K562 (cell line): ENCODE data around the gene SLC25A1. TPM values are rescaled to one million over a fixed set of nuclear protein-coding genes. Genes with fewer than 3 reads are reported as not detected.

Source experiments
- ADNP ChIP-seq: fragments of 200-800 bp; sonication (Bioruptor generic); IDR thresholded peaks from 2 replicates; pipeline ENCODE4 v1.6.1; 2016; ENCODE audit warnings: missing genetic modification characterization, missing compliant biosample characterization
- ARHGAP35 ChIP-seq: fragments of 450-650 bp; IDR thresholded peaks from 2 replicates; pipeline ENCODE4 v1.6.1; 2018; ENCODE audit not compliant: partially characterized antibody
- CHCHD3 ChIP-seq: fragments of 250-450 bp; sonication (Bioruptor Pico); IDR thresholded peaks from 2 replicates; pipeline ENCODE4 v2.1.2; 2022; ENCODE audit warnings: mild to moderate bottlenecking
- DLX4 ChIP-seq: fragments of 250-450 bp; sonication (Bioruptor Pico); IDR thresholded peaks from 2 replicates; pipeline ENCODE4 v1.6.1; 2021; ENCODE audit warnings: mild to moderate bottlenecking
- ETV5 ChIP-seq: sonication (generic); formaldehyde crosslinking; IDR thresholded peaks from 2 replicates; pipeline ENCODE4 v1.4.0; 2020; ENCODE audit warnings: low read depth, mild to moderate bottlenecking, missing genetic modification reagents
- HDGF ChIP-seq: fragments of 450-650 bp; IDR thresholded peaks from 2 replicates; pipeline ENCODE4 v1.6.1; 2016
- HNRNPH1 ChIP-seq: fragments of 200-400 bp; formaldehyde crosslinking; optimal IDR thresholded peaks from 2 replicates; pipeline ENCODE3; 2017; ENCODE audit warnings: low read depth, mild to moderate bottlenecking, low read length, moderate library complexity
- NR4A1 ChIP-seq, 2 experiments: fragments of 250-450 bp in 1 of 2; fragments of 450-650 bp in 1 of 2; sonication (Bioruptor Pico) in 1 of 2; IDR thresholded peaks; 2 replicates each; pipeline versions ENCODE4 v1.4.0 to v1.6.1; 2016 to 2020; ENCODE audit warnings: mild to moderate bottlenecking in 2 of 2, missing compliant biosample characterization in 1 of 2, missing genetic modification characterization in 1 of 2, moderate library complexity in 1 of 2
- RBM22 ChIP-seq: fragments of 200-400 bp; formaldehyde crosslinking; IDR thresholded peaks from 2 replicates; pipeline ENCODE4 v1.6.1; 2018; ENCODE audit warnings: low read length, low read depth; ENCODE audit not compliant: poor library complexity, severe bottlenecking
- RBM39 ChIP-seq: fragments of 200-400 bp; formaldehyde crosslinking; optimal IDR thresholded peaks from 2 replicates; pipeline ENCODE3; 2018; ENCODE audit warnings: low read depth, low read length
- SRF ChIP-seq, 2 experiments: fragments of 250-450, 450-650 bp in 1 of 2; sonication (Bioruptor Pico) in 1 of 2; sonication (generic) in 1 of 2; formaldehyde crosslinking; IDR thresholded peaks; 2 replicates each; pipeline versions ENCODE4 v1.5.0 to v1.5.1; 2020 to 2022; ENCODE audit warnings: mild to moderate bottlenecking in 1 of 2, missing genetic modification reagents in 1 of 2
- TAF1 ChIP-seq: IDR thresholded peaks from 2 replicates; pipeline ENCODE4 v1.6.1; 2011; ENCODE audit warnings: mild to moderate bottlenecking, low read length, moderate library complexity; ENCODE audit not compliant: insufficient read depth, control insufficient read depth, severe bottlenecking; ENCODE audit errors: extremely low read depth
- TAF7 ChIP-seq: fragments of 450-650 bp; IDR thresholded peaks from 2 replicates; pipeline ENCODE4 v1.6.1; 2016; ENCODE audit warnings: missing genetic modification characterization, missing compliant biosample characterization
- THAP7 ChIP-seq: fragments of 250-450 bp; sonication (Bioruptor Pico); IDR thresholded peaks from 2 replicates; pipeline ENCODE4 v1.5.0; 2021
- TSC22D4 ChIP-seq: fragments of 450-650 bp; IDR thresholded peaks from 2 replicates; pipeline ENCODE4 v1.6.1; 2016; ENCODE audit warnings: missing genetic modification characterization, missing biosample characterization, control low read depth
- XRCC4 ChIP-seq: IDR thresholded peaks from one replicate; pipeline ENCODE4 v1.6.1; 2011; ENCODE audit not compliant: insufficient read depth, insufficient read length; ENCODE audit errors: extremely low read depth
- ZNF3 ChIP-seq: fragments of 250-450 bp; sonication (Bioruptor Pico); IDR thresholded peaks from 2 replicates; pipeline ENCODE4 v1.5.0; 2021; ENCODE audit warnings: mild to moderate bottlenecking, moderate library complexity
- ZNF717 ChIP-seq: fragments of 250-450 bp; sonication (Bioruptor Pico); IDR thresholded peaks from 2 replicates; pipeline ENCODE4 v1.5.0; 2021
- ZNF75A ChIP-seq: fragments of 450-650 bp; formaldehyde crosslinking; IDR thresholded peaks from 2 replicates; pipeline ENCODE4 v1.4.0; 2020; ENCODE audit warnings: mild to moderate bottlenecking
- ZNF766 ChIP-seq: fragments of 200-800 bp; sonication (Bioruptor generic); conservative IDR thresholded peaks from 2 replicates; pipeline ENCODE4 v1.6.1; 2016; ENCODE audit warnings: missing genetic modification characterization, missing compliant biosample characterization
- polyA plus RNA-seq, 8 experiments: library from polyadenylated mRNA; depleted of rRNA in 4 of 8; stranded (reverse) in 5 of 8; unstranded in 3 of 8; fragments of >200 nt; fragmentation: Nextera tagmentation in 2 of 8; fragmentation: Illumina TruSeq in 1 of 8; extraction: Ambion mirVana in 2 of 8; extraction: Trizol in 1 of 8; gene quantifications; 2 replicates each; pipeline versions ENCODE4 v1.2.1 to v1.2.3, GENCODE V29; 2011 to 2014; ENCODE audit warnings: inconsistent platforms in 1 of 8, missing spikeins in 1 of 8
- total RNA-seq, 7 experiments: library from RNA; depleted of rRNA in 6 of 7; stranded (reverse); fragments of >200 nt in 6 of 7; fragmentation: Illumina TruSeq in 2 of 7; extraction: Trizol in 2 of 7; gene quantifications; 2 replicates each; pipeline versions ENCODE4 v1.2.1 to v1.2.3, GENCODE V29; 2011 to 2021; ENCODE audit warnings: low replicate concordance in 1 of 7

SLC25A1 gene
- total and polyA plus RNA-seq, 9 of the 15 experiments (the other 6 are each of a cell fraction or from before 2014, with no cell fraction given), result 11.0 to 408 (median 110) TPM

GRCh38 chr22:19173047-19174035, 5.2 kb downstream of the SLC25A1 start (continued):
- TF ChIP-seq ETV5 (CRISPR knock-in tag), result no peak
- no peak for TF ChIP-seq CHCHD3 (CRISPR knock-in tag)
- no peak for TF ChIP-seq ARHGAP35
- no peak for TF ChIP-seq ADNP
- TF ChIP-seq THAP7, result no peak
- TF ChIP-seq NR4A1 (CRISPR knock-in tag; IDR thresholded peaks at IDR 0.05), result peak; percentile 77; the same call in 1 of the 2 replicates
- TF ChIP-seq NR4A1 (tag; IDR thresholded peaks at IDR 0.05), result no peak
- TF ChIP-seq SRF (CRISPR knock-in tag; IDR thresholded peaks at IDR 0.05), result peak in 1 of 2 experiments; percentile 39; a peak in 1 of 4 replicates
- TF ChIP-seq ZNF3 (CRISPR knock-in tag), result no peak
- TF ChIP-seq TSC22D4 (tag), result no peak
- no peak for TF ChIP-seq DLX4 (CRISPR knock-in tag)
- no peak for TF ChIP-seq TAF7
- no peak for TF ChIP-seq XRCC4
- no peak for TF ChIP-seq RBM39
- TF ChIP-seq HDGF, result no peak
- TF ChIP-seq TAF1, result no peak
- TF ChIP-seq ZNF766 (CRISPR knock-in tag), result no peak
- no peak for TF ChIP-seq ZNF75A (CRISPR knock-in tag)
- no peak for TF ChIP-seq RBM22
- TF ChIP-seq HNRNPH1, result no peak
- TF ChIP-seq ZNF717 (CRISPR knock-in tag), result no peak
